Neural progenitor cell (in vitro differentiated cells): ENCODE data around the gene TEKT3. TPM values are rescaled to one million over a fixed set of nuclear protein-coding genes. Genes with fewer than 3 reads are reported as not detected.

Source experiments
- DNase-seq: peaks from one replicate; pipeline ENCODE4 v3.0.0-alpha.2; 2016; ENCODE audit warnings: low spot score
- H2AFZ ChIP-seq: fragments of 200-600 bp; sonication (generic); replicated peaks from 2 replicates; pipeline ENCODE4 v1.6.1; 2016; ENCODE audit warnings: antibody characterized with exemption
- H3F3A ChIP-seq: fragments of 200-600 bp; sonication (generic); 2 replicates; pipeline ENCODE4 v1.6.1; 2016; ENCODE audit warnings: antibody characterized with exemption, low read depth
- H3K27ac ChIP-seq: fragments of 200-600 bp; sonication (generic); 2 replicates; pipeline ENCODE4 v1.5.1; 2016; ENCODE audit warnings: mild to moderate bottlenecking
- H3K27me3 ChIP-seq: fragments of 200-600 bp; sonication (generic); 2 replicates; pipeline ENCODE4 v1.6.1; 2016; ENCODE audit warnings: mild to moderate bottlenecking, moderate library complexity
- H3K36me3 ChIP-seq: fragments of 200-600 bp; sonication (generic); 2 replicates; pipeline ENCODE4 v1.5.1; 2016
- H3K4me1 ChIP-seq: fragments of 200-600 bp; sonication (generic); 2 replicates; pipeline ENCODE4 v1.6.1; 2016; ENCODE audit warnings: mixed run types
- H3K4me2 ChIP-seq: fragments of 200-600 bp; sonication (generic); 2 replicates; pipeline ENCODE4 v1.6.1; 2016
- H3K4me3 ChIP-seq: fragments of 200-600 bp; sonication (generic); 2 replicates; pipeline ENCODE4 v1.5.1; 2016
- H3K79me2 ChIP-seq: fragments of 200-600 bp; sonication (generic); 2 replicates; pipeline ENCODE4 v1.6.1; 2016; ENCODE audit warnings: low read depth
- H3K9ac ChIP-seq: fragments of 200-600 bp; sonication (generic); 2 replicates; pipeline ENCODE4 v1.6.1; 2016
- H3K9me3 ChIP-seq: fragments of 200-600 bp; sonication (generic); 2 replicates; pipeline ENCODE4 v1.5.1; 2016; ENCODE audit warnings: low read depth
- H4K20me1 ChIP-seq: fragments of 200-600 bp; sonication (generic); 2 replicates; pipeline ENCODE4 v1.6.1; 2016; ENCODE audit warnings: low read depth
- H3K27ac Mint-ChIP-seq: 3 replicates; pipeline ENCODE4 v1.8.0; 2021; ENCODE audit warnings: mixed read lengths
- H3K27me3 Mint-ChIP-seq: 2 replicates; pipeline ENCODE4 v1.8.0; 2022; ENCODE audit warnings: low read depth, mild to moderate bottlenecking, inconsistent platforms, moderate library complexity, mixed read lengths; ENCODE audit not compliant: insufficient read depth
- H3K36me3 Mint-ChIP-seq: 3 replicates; pipeline ENCODE4 v1.8.0; 2021; ENCODE audit warnings: mixed read lengths
- H3K4me1 Mint-ChIP-seq: 3 replicates; pipeline ENCODE4 v1.8.0; 2021; ENCODE audit warnings: mixed read lengths
- H3K4me3 Mint-ChIP-seq: 3 replicates; pipeline ENCODE4 v1.8.0; 2021; ENCODE audit warnings: mild to moderate bottlenecking, moderate library complexity, mixed read lengths
- H3K9me3 Mint-ChIP-seq: 3 replicates; pipeline ENCODE4 v1.8.0; 2020; ENCODE audit warnings: mixed read lengths
- EZH2 ChIP-seq: fragments of 200-600 bp; sonication (generic); IDR thresholded peaks from 2 replicates; pipeline ENCODE4 v1.6.1; 2017; ENCODE audit warnings: antibody characterized with exemption, mild to moderate bottlenecking, moderate library complexity
- EZH2phosphoT487 ChIP-seq: fragments of 200-600 bp; sonication (generic); IDR thresholded peaks from 2 replicates; pipeline ENCODE4 v1.6.1; 2017; ENCODE audit warnings: antibody characterized with exemption
- total RNA-seq: library from RNA; depleted of rRNA; stranded (reverse); fragments of >200 nt; gene quantifications from 2 replicates; pipeline ENCODE4 v1.2.3, GENCODE V29; 2015; ENCODE audit warnings: low replicate concordance
- TF ChIP-seq, protein P1 (sequence below): fragments of 200-600 bp; sonication (generic); IDR thresholded peaks from 2 replicates; pipeline ENCODE4 v1.5.1; 2017; ENCODE audit warnings: antibody characterized with exemption, mild to moderate bottlenecking

The TEKT3 gene
- total RNA-seq, 1 donor from 2014 or later = 0.97 TPM

DNA sequence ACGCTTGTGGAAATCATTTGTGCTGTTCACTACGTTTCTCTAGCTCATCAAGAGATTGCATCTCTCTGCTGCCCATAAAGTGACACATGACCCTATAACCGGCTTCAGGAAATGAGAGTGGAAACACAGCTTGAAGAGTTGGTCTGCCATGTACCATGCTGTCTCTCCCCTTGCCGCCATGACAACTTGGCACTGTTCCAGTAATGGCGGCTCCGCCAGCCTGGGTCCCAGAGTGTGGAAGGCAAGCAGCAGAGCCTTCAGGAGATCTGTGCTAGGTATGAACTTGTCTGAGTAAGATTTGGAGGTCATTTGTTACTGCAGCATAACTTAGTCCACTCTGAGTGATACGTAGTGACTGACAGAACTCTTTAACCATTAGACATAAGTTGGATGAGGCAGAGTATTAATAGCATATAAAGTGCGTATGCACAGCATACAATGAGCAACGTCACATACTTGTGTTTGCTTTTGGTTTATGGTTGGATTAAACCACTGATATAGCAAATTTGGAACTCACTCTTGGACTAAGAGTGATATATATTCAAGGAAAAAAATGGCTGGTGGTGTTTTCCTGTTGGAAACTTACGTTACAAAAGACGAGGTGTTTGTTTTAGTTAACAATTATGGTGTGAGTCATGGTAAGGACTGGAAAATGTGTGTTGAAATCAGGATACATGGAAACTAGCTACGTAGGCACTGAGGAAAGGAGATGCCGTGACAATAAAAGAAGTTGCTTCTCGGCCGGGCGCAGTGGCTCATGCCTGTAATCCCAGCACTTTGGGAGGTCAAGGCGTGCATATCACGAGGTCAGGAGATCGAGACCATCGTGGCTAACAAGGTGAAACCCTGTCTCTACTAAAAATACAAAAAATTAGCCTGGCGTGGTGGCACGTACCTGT is 51.9 kb downstream of the TEKT3 start:
- no peak overlapping the region for H3K27ac ChIP-seq
- no peaks in the 10 kb centered on the region for H3K9me3 Mint-ChIP-seq
- no peaks in the 10 kb centered on the region for H3K9me3 ChIP-seq
- no peak overlapping the region for H3K4me3 Mint-ChIP-seq
- no peaks in the 10 kb centered on the region for H4K20me1 ChIP-seq
- no peak overlapping the region for H2AFZ ChIP-seq
- H3K27me3 ChIP-seq = no peaks in the 10 kb centered on the region
- H3K36me3 ChIP-seq = no peaks in the 10 kb centered on the region
- no peak for DNase-seq
- H3K4me2 ChIP-seq = no peak overlapping the region
- no peak overlapping the region for H3K4me3 ChIP-seq
- TF ChIP-seq EZH2 (no peak), EZH2phosphoT487 (no peak)
- TF ChIP-seq, protein P1, sequence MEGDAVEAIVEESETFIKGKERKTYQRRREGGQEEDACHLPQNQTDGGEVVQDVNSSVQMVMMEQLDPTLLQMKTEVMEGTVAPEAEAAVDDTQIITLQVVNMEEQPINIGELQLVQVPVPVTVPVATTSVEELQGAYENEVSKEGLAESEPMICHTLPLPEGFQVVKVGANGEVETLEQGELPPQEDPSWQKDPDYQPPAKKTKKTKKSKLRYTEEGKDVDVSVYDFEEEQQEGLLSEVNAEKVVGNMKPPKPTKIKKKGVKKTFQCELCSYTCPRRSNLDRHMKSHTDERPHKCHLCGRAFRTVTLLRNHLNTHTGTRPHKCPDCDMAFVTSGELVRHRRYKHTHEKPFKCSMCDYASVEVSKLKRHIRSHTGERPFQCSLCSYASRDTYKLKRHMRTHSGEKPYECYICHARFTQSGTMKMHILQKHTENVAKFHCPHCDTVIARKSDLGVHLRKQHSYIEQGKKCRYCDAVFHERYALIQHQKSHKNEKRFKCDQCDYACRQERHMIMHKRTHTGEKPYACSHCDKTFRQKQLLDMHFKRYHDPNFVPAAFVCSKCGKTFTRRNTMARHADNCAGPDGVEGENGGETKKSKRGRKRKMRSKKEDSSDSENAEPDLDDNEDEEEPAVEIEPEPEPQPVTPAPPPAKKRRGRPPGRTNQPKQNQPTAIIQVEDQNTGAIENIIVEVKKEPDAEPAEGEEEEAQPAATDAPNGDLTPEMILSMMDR = no peak
- no peak overlapping the region for H3K9ac ChIP-seq
- peaks cover 6% of the 10 kb centered on the region for H3K4me1 ChIP-seq
- no peaks in the 10 kb centered on the region for H3F3A ChIP-seq
- H3K36me3 Mint-ChIP-seq = no peaks in the 10 kb centered on the region
- H3K79me2 ChIP-seq = no peaks in the 10 kb centered on the region
- H3K4me1 Mint-ChIP-seq = peaks cover 6% of the 10 kb centered on the region
- no peak overlapping the region for H3K27ac Mint-ChIP-seq
- peaks cover 11% of the 10 kb centered on the region for H3K27me3 Mint-ChIP-seq

DNA sequence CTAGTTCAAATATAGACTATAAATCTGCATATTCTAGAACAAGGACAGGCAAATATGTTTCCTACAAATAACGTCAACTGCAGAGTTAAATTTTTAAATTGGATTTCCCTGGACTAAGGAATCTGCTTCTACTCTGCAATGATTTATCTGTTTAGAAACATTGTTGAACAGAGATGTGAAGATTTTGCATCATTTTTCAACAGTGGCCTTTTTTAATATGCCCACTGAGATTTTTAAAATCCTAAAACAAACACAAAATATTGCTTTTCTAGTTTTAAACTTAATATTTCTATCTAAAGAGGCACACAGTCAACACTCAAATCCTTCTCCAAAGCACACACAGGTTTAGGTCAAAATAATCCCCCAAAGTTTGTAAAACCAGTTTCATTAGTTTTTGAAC is 52.5 kb downstream of the TEKT3 start:
- Histone ChIP-seq H3K36me3 (no peaks in the 10 kb centered on the region), H3K9ac (no peak overlapping the region), H2AFZ (no peak overlapping the region), H3K4me3 (no peak overlapping the region), H4K20me1 (no peaks in the 10 kb centered on the region), H3K9me3 (no peaks in the 10 kb centered on the region), H3K79me2 (no peaks in the 10 kb centered on the region), H3K4me1 (peaks cover 6% of the 10 kb centered on the region), H3K27ac (no peak overlapping the region), H3K4me2 (no peak overlapping the region), H3K27me3 (no peaks in the 10 kb centered on the region), H3F3A (no peaks in the 10 kb centered on the region)
- no peak for DNase-seq
- no peak for TF ChIP-seq EZH2phosphoT487
- TF ChIP-seq, protein P1 = no peak
- TF ChIP-seq EZH2 = no peak
- Mint-ChIP-seq H3K27ac (no peak overlapping the region), H3K36me3 (no peaks in the 10 kb centered on the region), H3K9me3 (no peaks in the 10 kb centered on the region), H3K4me3 (no peak overlapping the region), H3K27me3 (peaks cover 11% of the 10 kb centered on the region), H3K4me1 (peaks cover 6% of the 10 kb centered on the region)

DNA sequence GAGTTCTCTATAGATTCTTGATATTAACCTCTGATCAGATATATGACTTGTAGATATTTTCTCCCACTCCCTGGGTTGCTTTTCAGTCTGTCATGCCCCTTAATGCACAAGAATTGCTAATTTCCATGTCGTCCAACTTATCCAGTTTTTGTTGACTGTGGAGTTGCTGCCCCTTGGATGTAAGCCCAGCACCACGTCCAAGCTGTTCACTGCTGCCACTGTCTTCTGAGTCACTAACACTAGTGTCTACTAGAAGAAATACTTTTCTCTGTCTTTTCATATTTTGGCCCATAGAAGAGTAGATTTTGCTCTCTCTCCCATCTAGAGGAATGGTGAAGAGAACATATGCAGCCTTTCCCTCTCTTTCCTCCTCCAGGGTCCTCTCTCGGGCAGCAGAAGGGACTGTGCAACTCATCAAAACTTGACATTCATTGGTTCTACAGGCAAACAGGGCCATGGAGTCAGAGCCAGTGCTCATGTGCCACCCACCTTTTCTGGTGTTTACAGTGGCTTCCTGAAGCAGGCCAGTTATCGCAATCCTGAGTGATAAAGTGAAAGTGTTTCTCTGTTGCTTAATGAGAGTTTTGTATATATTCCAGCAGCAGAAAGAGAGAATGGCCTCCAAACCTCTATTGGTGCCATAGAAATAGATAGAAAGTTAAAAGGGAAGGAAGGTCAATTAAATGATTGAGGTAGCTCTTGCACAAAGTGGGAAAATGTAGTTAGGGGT is 53.7 kb downstream of the TEKT3 start:
- H3K4me1 ChIP-seq = peaks cover 6% of the 10 kb centered on the region
- TF ChIP-seq EZH2 (no peak), EZH2phosphoT487 (no peak)
- TF ChIP-seq, protein P1 = no peak
- H3K9me3 Mint-ChIP-seq = peaks cover 2% of the 10 kb centered on the region
- H3K9ac ChIP-seq = no peak overlapping the region
- H3K27me3 ChIP-seq = no peaks in the 10 kb centered on the region
- H3K36me3 ChIP-seq = no peaks in the 10 kb centered on the region
- no peak overlapping the region for H3K27ac Mint-ChIP-seq
- no peak overlapping the region for H3K27ac ChIP-seq
- H3K4me2 ChIP-seq = no peak overlapping the region
- H3F3A ChIP-seq = no peaks in the 10 kb centered on the region
- H3K27me3 Mint-ChIP-seq = peaks cover 11% of the 10 kb centered on the region
- H3K79me2 ChIP-seq = no peaks in the 10 kb centered on the region
- no peaks in the 10 kb centered on the region for H3K36me3 Mint-ChIP-seq
- H3K4me3 Mint-ChIP-seq = no peak overlapping the region
- H3K9me3 ChIP-seq = no peaks in the 10 kb centered on the region
- no peak overlapping the region for H3K4me3 ChIP-seq
- peaks cover 6% of the 10 kb centered on the region for H3K4me1 Mint-ChIP-seq
- no peaks in the 10 kb centered on the region for H4K20me1 ChIP-seq
- DNase-seq = no peak
- no peak overlapping the region for H2AFZ ChIP-seq
